GM18517 (cell line): Measurements from ENCODE around the gene PGM1.
A peak's percentile ranks its signal among the peaks of the same experiment; 100 is the strongest.

Source experiments
- ATAC-seq: cut with Tn5 transposase; IDR thresholded peaks from one replicate; pipeline ENCODE4 v1.9.1; 2021; ENCODE audit warnings: mild to moderate bottlenecking, moderate library complexity; ENCODE audit not compliant: unreplicated experiment

PGM1 gene

DNA sequence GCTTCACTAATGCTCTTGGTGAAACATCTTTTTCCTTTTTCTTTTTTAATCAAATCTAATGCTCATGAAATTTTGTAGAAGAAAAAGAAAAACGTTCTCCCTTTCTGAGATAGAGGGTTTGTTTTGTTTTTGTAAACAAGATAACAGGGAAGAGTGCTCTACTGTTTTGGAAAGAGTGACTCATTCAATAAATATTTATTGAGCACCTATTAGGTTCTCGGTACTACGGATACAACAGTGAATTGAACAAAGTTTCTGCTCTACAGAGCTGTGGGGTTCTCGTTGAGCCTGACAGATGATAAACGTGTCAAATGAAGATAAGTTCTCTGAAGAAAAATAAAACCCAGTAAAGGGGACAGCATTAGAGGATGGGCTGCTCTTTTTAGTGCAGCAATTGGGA is 7.0 kb downstream of the PGM1 start:
- ATAC-seq: no peak

DNA sequence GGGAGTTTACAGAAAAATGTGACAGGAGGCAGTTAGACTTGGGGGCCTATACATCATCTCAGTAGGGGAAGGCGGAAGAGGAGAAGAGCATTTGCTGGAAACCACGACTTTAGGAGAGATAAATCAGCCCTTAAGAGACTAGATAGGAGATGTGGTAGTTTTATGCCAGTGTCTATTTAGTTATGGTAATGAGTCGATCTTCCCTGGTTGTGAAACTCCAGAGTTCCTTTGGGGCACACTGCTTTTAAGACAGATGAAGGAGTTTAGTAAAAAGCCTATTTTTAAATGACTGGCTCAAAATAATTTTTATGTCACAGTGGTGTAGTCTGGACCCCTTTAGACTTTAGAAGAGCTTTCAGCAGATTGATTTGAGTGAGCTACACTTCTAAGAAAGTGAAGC is 7.8 kb downstream of the PGM1 start:
- no peak for ATAC-seq

- ATAC-seq: no peak
Observed at GRCh38 chr1:63601463-63601862, 8.3 kb downstream of the PGM1 start.

GRCh38 chr1:63601912-63602311 is 8.7 kb downstream of the PGM1 start:
- ATAC-seq: no peak

- no peak for ATAC-seq
Observed at GRCh38 chr1:63602629-63603028, 9.4 kb downstream of the PGM1 start.

- ATAC-seq: no peak
Observed at GRCh38 chr1:63603810-63604209, 10.6 kb downstream of the PGM1 start.

DNA sequence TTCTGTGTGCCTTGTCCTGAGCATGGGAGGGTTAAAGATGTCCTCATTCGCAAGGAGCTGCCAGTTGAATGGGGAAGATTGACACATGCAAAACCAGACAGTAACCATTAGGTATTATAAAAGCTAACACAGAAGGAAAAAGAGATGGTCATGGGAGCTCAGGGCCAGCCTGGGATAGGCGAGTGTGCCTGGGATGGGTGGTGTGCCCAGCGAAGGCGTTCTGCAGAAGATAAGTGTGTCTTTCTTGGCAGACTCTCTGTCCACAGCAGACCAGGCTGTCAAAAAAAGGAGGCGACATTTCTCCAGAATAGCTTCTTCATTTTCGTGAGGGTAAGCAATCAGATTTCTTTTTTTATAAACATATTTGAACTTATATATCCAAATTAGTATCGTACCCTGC is 14.1 kb downstream of the PGM1 start:
- no peak for ATAC-seq

DNA sequence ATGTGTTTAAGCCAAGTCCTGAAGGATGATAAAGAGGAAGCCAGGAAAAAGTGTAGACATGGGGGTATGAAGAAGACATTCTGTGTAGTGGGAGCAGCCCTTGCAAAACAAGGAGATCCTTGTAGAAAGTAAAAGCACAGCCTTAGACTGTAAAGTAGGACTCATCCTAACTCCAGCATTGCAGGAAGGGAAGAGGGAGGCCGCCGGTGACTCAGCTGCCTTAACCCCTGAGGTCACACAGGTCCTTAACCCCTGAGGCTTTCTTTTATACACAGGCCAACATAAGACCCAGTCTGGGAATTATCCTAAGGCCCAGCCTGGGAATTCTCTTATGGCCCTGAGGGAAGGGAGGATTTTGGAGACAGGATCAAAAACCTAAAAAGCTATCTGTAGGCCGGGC is 18.0 kb downstream of the PGM1 start:
- ATAC-seq: no peak

- ATAC-seq: no peak
Observed at GRCh38 chr1:63612564-63612963, 19.4 kb downstream of the PGM1 start.

DNA sequence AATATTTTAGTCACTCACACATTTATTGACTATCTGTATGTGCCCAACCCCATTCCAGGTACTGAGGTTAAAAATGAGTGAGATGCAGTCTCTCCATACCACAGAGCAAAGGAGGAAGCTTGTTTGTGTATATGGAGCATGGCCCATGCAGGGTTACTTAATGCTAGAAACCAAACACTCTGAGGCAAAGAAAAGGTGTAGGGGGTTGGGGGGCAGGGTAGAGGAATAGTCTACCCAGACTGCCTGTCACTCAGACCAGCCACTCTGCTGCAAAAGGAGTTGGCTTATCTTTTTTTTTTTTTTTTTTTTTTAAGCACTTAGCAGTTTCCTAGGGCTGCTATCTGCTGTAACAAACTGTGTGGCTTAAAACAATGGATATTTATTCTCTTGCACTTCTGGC is 19.8 kb downstream of the PGM1 start:
- ATAC-seq: no peak

GRCh38 chr1:63615768-63616420 is 22.7 kb downstream of the PGM1 start:
- peak; percentile 70 for ATAC-seq

GRCh38 chr1:63617450-63617849 is 24.2 kb downstream of the PGM1 start:
- ATAC-seq: no peak

GRCh38 chr1:63618011-63618410 is 24.8 kb downstream of the PGM1 start:
- no peak for ATAC-seq

GRCh38 chr1:63619558-63619957 is 26.3 kb downstream of the PGM1 start:
- ATAC-seq: no peak

GRCh38 chr1:63620671-63621070 is 27.5 kb downstream of the PGM1 start:
- no peak for ATAC-seq

- no peak for ATAC-seq
Observed at GRCh38 chr1:63621075-63621474, 27.9 kb downstream of the PGM1 start.

GRCh38 chr1:63621698-63622097 is 28.5 kb downstream of the PGM1 start:
- no peak for ATAC-seq

DNA sequence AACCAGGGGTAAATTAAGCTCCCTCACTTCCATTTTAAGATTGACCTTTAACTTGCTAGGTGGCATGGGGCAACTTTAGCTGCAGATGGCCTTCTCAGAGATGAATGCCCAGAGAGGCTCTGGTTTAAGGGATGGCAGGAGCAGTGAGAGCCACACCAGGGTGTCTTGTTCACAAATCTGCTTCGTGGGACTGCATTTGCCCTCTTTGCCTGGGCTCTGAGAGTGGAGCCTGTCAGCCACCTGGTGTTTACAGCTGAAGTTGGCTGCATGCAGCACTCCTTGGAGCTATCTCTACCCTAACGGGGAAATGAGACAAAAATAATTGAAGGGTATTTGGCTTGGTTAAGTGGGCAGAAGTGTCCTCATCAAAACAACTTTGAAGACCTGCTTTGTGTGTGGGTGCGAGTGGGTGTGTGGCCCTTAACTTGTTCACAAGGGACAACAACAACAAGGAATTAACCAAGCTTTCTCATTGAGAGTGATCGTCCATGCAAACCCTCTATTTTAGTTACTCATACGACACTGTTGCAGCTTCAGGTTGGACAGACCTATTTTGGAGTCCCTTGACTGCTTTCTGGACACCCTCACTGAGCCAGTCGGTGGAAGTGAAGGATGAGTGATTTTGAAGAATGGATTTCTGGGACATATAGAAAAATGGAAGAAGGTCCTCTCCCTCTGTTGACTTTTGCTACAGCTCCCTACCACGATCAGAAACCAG is 29.8 kb downstream of the PGM1 start:
- ATAC-seq: no peak

DNA sequence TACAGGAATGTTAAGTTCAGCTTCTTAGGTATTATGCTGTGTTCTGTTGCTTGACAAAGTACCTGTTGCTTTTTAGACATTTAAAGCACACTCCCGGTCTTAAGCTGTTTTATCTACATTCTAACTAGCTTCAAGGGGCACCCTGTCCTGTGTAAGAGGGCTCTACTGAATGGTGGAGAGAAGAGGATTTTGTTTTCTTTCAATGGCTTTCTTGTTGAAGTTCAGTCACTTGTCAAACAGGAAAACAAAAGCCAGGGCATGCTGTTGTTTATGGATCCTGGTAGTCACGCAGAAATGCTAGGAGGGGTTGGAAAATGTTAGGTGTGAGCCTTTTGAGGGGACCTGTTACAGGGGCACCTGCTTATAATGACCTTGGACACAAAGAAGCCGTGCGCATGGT is 30.7 kb downstream of the PGM1 start:
- no peak for ATAC-seq

DNA sequence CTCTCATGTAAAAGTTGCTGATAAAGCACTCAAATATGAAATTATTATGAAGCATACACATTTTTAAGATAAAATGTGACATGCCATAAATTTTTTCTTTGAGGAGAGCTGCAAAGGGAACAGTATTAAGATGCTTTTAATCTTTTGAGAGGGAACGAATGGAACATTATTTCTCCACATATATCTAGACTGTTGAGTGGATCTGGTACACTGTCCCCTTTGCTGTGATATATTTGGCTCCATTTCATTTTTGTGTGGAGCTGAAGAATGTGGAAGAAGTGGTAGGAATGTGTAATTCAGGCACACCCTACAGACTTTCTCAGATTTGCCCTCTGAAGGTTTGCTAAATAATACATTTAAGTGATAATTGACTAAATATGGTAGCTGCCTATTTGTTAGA is 31.7 kb downstream of the PGM1 start:
- no peak for ATAC-seq

DNA sequence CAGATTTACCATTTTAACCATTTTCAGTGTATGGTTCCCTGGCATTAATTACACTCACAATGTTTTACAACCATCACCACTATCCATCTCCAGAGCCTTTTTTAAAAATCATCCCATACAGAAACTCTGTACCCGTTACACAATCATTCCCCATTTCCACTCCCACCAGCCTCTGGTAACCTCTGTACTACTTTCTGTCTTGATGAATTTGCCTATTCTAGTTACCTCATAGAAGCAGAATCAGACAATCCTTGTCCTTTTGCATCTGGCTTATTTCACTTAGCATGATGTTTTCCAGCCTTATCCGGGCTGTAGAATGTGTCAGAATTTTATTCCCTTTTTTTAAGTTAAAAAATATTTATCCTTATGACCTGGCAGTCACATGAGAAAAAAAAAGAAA is 33.0 kb downstream of the PGM1 start:
- no peak for ATAC-seq

DNA sequence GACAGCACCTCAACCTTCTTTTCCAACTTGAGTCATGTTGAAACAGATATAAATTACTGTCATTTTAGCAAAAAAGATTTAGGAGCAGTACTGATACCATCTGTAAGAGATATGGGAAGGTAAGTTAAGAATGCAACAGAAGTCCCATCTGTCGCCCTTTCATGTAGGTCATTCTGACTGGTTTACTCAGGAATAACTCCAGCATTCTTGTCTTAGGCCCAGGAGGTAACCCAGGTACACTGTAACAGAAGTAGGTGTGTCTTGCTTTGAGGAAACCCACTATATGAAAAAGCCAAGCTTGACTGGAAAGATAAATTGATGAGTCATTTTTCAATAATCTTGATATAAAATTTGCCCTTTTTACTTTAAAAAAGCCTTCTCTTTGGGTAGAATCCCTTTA is 35.4 kb downstream of the PGM1 start:
- ATAC-seq: no peak

GRCh38 chr1:63630238-63630637 is 37.0 kb downstream of the PGM1 start:
- ATAC-seq: no peak
